ENCODE data around the gene DTL. TPM values are rescaled to one million over a fixed set of nuclear protein-coding genes. Genes with fewer than 3 reads are reported as not detected.

The DTL gene
- total RNA-seq, 4 donors from 2014 or later, result 0.06 to 0.17 (median 0.17) TPM; not detected in 1

GRCh38 chr1:212137854-212138253, 102.3 kb downstream of the DTL start:
- 93% methylated on average over 1 of the region's 1 CpG for WGBS
- Histone ChIP-seq H3K4me3 (no peak overlapping the region), H3K4me1 (peaks cover 0 to 4% (median 0%) of the 10 kb centered on the region in 4 donors), H3K27me3 (no peaks in the 10 kb centered on the region), H3K36me3 (no peaks in the 10 kb centered on the region), H3K9me3 (no peaks in the 10 kb centered on the region), H3K27ac (replicated peaks in 1 of 4) (no peak overlapping the region)
- DNase-seq (ENCODE audit: extremely low spot score), result no peak
- intact Hi-C loops (cut with DNase I), result no loop called here
- TF ChIP-seq, protein P1, sequence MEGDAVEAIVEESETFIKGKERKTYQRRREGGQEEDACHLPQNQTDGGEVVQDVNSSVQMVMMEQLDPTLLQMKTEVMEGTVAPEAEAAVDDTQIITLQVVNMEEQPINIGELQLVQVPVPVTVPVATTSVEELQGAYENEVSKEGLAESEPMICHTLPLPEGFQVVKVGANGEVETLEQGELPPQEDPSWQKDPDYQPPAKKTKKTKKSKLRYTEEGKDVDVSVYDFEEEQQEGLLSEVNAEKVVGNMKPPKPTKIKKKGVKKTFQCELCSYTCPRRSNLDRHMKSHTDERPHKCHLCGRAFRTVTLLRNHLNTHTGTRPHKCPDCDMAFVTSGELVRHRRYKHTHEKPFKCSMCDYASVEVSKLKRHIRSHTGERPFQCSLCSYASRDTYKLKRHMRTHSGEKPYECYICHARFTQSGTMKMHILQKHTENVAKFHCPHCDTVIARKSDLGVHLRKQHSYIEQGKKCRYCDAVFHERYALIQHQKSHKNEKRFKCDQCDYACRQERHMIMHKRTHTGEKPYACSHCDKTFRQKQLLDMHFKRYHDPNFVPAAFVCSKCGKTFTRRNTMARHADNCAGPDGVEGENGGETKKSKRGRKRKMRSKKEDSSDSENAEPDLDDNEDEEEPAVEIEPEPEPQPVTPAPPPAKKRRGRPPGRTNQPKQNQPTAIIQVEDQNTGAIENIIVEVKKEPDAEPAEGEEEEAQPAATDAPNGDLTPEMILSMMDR (IDR thresholded peaks at IDR 0.05), result no peak
- TF ChIP-seq POLR2A (IDR thresholded peaks at IDR 0.05; ENCODE audit: low read depth) (no peak), POLR2AphosphoS5 (IDR thresholded peaks at IDR 0.05) (no peak), EP300 (IDR thresholded peaks at IDR 0.05) (no peak)

DNA sequence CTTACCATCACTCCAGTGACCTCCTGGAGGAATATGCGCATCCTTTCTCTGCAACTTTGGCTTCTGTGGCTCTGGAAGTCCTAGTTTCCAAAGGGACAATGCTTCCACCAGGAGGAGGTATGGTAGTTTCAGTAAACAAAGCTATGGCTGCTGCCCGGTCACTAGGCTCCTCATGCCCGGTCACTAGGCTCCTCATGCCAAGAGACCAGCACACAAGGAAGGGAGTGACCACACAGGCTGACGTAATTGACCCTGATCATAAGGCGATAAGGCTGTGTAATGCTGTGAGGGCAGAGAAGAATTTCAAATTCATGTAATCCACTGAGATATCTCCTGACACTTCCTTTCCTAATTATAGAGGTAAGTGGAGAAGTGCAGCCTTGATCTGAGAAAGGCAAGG, 102.9 kb downstream of the DTL start:
- H3K27ac ChIP-seq (replicated peaks in 1 of 4), result no peak overlapping the region
- DNase-seq (ENCODE audit: extremely low spot score), result no peak
- 89% methylated on average over 5 of the region's 5 CpGs for WGBS
- intact Hi-C loops (cut with DNase I), result no loop called here
- H3K4me3 ChIP-seq, result no peak overlapping the region
- no peaks in the 10 kb centered on the region for H3K27me3 ChIP-seq
- H3K9me3 ChIP-seq, result no peaks in the 10 kb centered on the region
- peaks cover 0 to 4% (median 0%) of the 10 kb centered on the region in 4 donors for H3K4me1 ChIP-seq
- H3K36me3 ChIP-seq, result no peaks in the 10 kb centered on the region
- peak in 1 of 2 donors; percentile 19 for TF ChIP-seq POLR2AphosphoS5 (IDR thresholded peaks at IDR 0.05)
- no peak for TF ChIP-seq EP300 (IDR thresholded peaks at IDR 0.05)

- Histone ChIP-seq H3K9me3 (no peaks in the 10 kb centered on the region), H3K27me3 (no peaks in the 10 kb centered on the region), H3K36me3 (no peaks in the 10 kb centered on the region), H3K27ac (replicated peaks in 1 of 4) (no peak overlapping the region), H3K4me3 (no peak overlapping the region), H3K4me1 (peaks cover 0 to 4% (median 0%) of the 10 kb centered on the region in 4 donors)
- DNase-seq (ENCODE audit: extremely low spot score), result no peak
- intact Hi-C loops (cut with DNase I), result no loop called here
- 96% methylated on average over 3 of the region's 3 CpGs for WGBS
- TF ChIP-seq POLR2A (IDR thresholded peaks at IDR 0.05; ENCODE audit: low read depth), result no peak
Observed at GRCh38 chr1:212139526-212140135, 104.1 kb downstream of the DTL start.

GRCh38 chr1:212141404-212141803, 105.9 kb downstream of the DTL start:
- Histone ChIP-seq H3K36me3 (no peaks in the 10 kb centered on the region), H3K9me3 (no peaks in the 10 kb centered on the region), H3K27me3 (no peaks in the 10 kb centered on the region), H3K4me3 (no peak overlapping the region), H3K4me1 (peaks cover 0 to 4% (median 0%) of the 10 kb centered on the region in 4 donors), H3K27ac (replicated peaks in 1 of 4) (no peak overlapping the region)
- no peak for TF ChIP-seq POLR2A (IDR thresholded peaks at IDR 0.05; ENCODE audit: low read depth)
- TF ChIP-seq EP300 (IDR thresholded peaks at IDR 0.05), result no peak
- TF ChIP-seq, protein P1 (IDR thresholded peaks at IDR 0.05), result no peak
- no peak for TF ChIP-seq POLR2AphosphoS5 (IDR thresholded peaks at IDR 0.05)
- no peak for DNase-seq (ENCODE audit: extremely low spot score)
- WGBS, result 75% methylated on average over 4 of the region's 4 CpGs
- intact Hi-C loops (cut with DNase I), result no loop called here

DNA sequence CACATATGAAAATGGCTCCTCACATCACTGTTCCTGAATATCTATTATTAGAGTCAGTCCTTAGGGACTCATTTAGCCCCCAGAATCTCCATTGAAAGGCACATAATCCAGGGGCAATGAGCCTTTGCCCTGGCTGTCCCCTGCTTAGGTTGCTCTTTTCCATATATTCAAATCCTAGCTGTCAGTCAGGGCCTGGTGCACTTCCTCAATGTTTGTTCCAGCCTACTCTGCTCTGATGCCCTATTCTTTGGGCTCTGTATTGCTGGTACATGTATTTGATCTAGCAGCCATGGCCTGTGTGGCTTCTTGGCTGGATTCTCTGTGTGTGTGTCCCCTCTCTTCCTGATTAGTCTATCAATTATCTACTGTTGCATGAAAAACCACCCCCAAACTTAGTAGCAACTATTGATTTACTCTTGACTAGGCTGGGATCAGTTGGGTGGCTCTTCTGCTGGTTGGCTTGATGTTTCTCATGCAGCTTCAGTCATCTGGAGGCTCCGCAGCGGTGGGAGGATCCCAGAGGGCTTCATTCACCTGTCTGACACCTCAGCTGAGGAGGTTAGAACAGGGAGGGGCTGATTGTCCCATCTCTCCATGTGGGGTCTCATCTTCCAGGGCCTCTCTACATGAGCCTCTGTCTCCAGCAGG, 107.5 kb downstream of the DTL start:
- intact Hi-C loops (cut with DNase I), result no loop called here
- TF ChIP-seq POLR2A (IDR thresholded peaks at IDR 0.05; ENCODE audit: low read depth) (no peak), EP300 (IDR thresholded peaks at IDR 0.05) (no peak), POLR2AphosphoS5 (IDR thresholded peaks at IDR 0.05) (no peak)
- TF ChIP-seq, protein P1 (IDR thresholded peaks at IDR 0.05), result no peak
- H3K4me1 ChIP-seq, result peaks cover 0 to 4% (median 0%) of the 10 kb centered on the region in 4 donors
- H3K9me3 ChIP-seq, result no peaks in the 10 kb centered on the region
- no peak overlapping the region for H3K4me3 ChIP-seq
- H3K36me3 ChIP-seq, result no peaks in the 10 kb centered on the region
- 100% methylated on average over 2 of the region's 2 CpGs for WGBS
- no peak overlapping the region for H3K27ac ChIP-seq (replicated peaks in 1 of 4)
- DNase-seq (ENCODE audit: extremely low spot score), result no peak
- H3K27me3 ChIP-seq, result no peaks in the 10 kb centered on the region
